ENCODE results near the gene DIP2B. TPM values are rescaled to one million over a fixed set of nuclear protein-coding genes. Genes with fewer than 3 reads are reported as not detected.

DIP2B gene
- total and polyA plus RNA-seq, 10 donors, result 5.6 to 96.4 (median 61.6) TPM

DNA sequence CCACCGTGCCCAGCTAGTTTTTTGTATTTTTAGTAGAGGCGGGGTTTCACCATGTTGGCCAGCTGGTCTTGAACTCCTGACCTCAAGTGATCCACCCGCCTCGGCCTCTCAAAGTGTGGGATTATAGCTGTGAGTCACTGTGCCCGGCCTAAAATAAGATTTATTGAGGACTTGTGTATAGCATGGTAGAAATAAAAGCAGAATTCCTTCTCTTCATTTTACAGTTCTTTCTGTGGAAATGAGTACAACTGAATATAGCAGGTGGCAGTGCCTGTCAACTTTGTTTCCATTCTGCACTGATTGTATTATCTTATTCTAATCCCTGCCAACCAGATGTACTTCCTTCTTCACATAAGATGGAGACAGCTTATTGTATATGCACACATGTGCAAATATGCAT is 41.0 kb downstream of the DIP2B start:
- TF ChIP-seq POLR2AphosphoS5 (IDR thresholded peaks at IDR 0.05), result no peak
- TF ChIP-seq, protein P1, sequence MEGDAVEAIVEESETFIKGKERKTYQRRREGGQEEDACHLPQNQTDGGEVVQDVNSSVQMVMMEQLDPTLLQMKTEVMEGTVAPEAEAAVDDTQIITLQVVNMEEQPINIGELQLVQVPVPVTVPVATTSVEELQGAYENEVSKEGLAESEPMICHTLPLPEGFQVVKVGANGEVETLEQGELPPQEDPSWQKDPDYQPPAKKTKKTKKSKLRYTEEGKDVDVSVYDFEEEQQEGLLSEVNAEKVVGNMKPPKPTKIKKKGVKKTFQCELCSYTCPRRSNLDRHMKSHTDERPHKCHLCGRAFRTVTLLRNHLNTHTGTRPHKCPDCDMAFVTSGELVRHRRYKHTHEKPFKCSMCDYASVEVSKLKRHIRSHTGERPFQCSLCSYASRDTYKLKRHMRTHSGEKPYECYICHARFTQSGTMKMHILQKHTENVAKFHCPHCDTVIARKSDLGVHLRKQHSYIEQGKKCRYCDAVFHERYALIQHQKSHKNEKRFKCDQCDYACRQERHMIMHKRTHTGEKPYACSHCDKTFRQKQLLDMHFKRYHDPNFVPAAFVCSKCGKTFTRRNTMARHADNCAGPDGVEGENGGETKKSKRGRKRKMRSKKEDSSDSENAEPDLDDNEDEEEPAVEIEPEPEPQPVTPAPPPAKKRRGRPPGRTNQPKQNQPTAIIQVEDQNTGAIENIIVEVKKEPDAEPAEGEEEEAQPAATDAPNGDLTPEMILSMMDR (IDR thresholded peaks at IDR 0.05 in 8 of 11, conservative IDR thresholded peaks at IDR 0.05 in 3 of 11), result no peak
- no peak for TF ChIP-seq POLR2A (IDR thresholded peaks at IDR 0.05)
- peaks cover 3 to 87% (median 40%) of the 10 kb centered on the region in 6 donors for H3K4me1 ChIP-seq
- H3K27ac ChIP-seq, result peak overlapping the region in 3 of 8 donors; percentile 1 to 37 (median 24)
- H3K36me3 ChIP-seq, result peaks cover 0 to 11% (median 0%) of the 10 kb centered on the region in 6 donors
- intact Hi-C loops (cut with DNase I; ENCODE audit: low total_unique reads), result no loop called here
- DNase-seq, result no peak
- 59 to 82% (median 64%) methylated on average over 5 of the region's 5 CpGs for WGBS, 5 donors
- H3K27me3 ChIP-seq (replicated peaks in 1 of 7), result no peaks in the 10 kb centered on the region
- H3K4me3 ChIP-seq, result no peak overlapping the region
- H3K9me3 ChIP-seq, result no peaks in the 10 kb centered on the region

DNA sequence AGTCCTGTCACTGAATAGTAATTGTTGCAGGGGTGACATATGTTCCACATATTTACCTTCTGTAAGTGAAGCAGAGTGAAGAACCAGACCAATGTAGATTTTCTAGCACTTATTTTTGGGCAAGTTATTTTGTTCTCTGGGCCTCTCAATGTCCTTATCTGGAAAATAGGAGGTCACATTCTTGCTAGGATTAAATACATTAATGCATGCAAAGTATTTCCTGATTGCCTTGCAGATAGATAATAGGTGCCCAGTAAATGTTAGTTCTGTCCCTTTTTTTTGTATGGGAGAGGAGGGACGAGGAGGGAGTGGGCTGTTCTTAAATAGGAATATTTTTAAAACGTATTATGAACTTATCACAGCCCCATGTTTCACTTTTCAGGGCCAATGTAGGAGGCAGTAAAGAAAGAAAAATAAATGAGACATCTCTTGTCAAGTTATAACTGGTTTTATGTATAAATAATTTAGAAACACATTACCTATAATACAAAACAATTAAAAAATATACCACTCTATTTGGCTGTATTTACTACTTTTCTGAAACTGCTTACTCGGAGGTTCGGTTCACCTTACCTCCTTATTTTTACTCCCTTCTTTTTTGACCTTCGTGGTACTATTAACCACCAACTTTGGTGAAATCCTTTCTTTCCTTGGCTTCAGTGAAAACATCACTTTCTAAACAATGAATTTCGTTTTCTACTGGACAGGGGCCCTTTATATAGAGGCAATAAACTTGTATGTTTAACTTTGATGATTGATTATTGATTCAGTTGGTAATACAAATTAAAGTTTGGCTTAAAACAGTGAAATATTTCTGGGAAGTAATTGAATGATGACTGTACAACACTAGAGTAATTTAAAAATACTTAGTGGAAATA is 41.9 kb downstream of the DIP2B start:
- Histone ChIP-seq H3K27me3 (replicated peaks in 1 of 7) (no peaks in the 10 kb centered on the region), H3K9me3 (no peaks in the 10 kb centered on the region), H3K27ac (peak overlapping the region in 2 of 8 donors; percentile 1 to 18), H3K4me1 (peaks cover 3 to 93% (median 37%) of the 10 kb centered on the region in 6 donors), H3K4me3 (no peak overlapping the region), H3K36me3 (peaks cover 0 to 9% (median 0%) of the 10 kb centered on the region in 6 donors)
- DNase-seq, result no peak
- intact Hi-C loops (cut with DNase I; ENCODE audit: low total_unique reads), result no loop called here
- 78 to 87% (median 83%) methylated on average over 6 of the region's 6 CpGs for WGBS, 5 donors
- TF ChIP-seq POLR2A (IDR thresholded peaks at IDR 0.05), result no peak

DNA sequence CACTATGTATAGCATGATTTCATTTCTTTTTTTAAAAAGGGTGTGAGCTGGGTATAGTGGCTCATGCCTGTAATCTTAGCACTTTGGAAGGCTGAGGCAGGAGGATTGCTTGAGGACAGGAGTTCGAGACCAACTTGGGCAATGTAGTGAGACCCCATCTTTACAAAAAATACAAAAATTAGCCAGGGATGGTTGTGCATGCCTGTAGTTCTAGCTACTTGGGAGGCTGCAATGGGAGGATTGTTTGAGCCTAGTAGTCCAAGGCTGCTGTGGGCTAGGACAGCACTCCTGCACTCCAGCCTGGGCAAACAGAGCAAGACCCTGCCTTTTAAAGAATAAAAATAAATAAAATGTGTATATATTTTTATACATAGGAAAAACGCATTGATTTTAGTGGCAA is 43.0 kb downstream of the DIP2B start:
- H3K4me3 ChIP-seq, result no peak overlapping the region
- WGBS, 5 donors, result 90 to 99% (median 95%) methylated on average over 2 of the region's 2 CpGs
- intact Hi-C loops (cut with DNase I; ENCODE audit: low total_unique reads), result no loop called here
- H3K27ac ChIP-seq, result no peak overlapping the region
- no peaks in the 10 kb centered on the region for H3K9me3 ChIP-seq
- no peaks in the 10 kb centered on the region for H3K27me3 ChIP-seq (replicated peaks in 1 of 7)
- H3K36me3 ChIP-seq, result peaks cover 0 to 10% (median 0%) of the 10 kb centered on the region in 6 donors
- TF ChIP-seq POLR2A (IDR thresholded peaks at IDR 0.05) (no peak), POLR2AphosphoS5 (IDR thresholded peaks at IDR 0.05) (no peak)
- TF ChIP-seq, protein P1 (IDR thresholded peaks at IDR 0.05 in 8 of 11, conservative IDR thresholded peaks at IDR 0.05 in 3 of 11), result no peak
- H3K4me1 ChIP-seq, result peaks cover 3 to 83% (median 29%) of the 10 kb centered on the region in 6 donors
- no peak for DNase-seq

DNA sequence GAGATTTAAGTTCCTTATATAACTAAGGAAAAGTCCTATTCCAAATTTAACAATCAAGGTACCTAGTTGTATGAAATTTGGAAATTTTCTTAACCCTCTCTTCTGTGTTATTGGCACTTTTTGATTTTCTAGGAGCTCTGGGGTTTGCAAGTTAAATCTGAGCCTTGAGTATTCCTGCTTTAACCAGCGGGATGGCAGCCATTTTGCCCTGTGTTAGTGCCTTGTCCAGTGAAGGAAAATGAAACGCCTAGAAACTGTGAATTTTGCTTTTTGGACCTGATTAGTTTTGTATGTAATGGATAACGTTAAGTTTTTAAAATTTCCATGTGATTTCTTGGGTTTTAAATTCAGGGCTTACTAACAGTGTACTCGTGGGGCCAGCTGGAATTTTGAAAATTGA is 45.1 kb downstream of the DIP2B start:
- WGBS, 5 donors, result 84 to 95% (median 91%) methylated on average over 4 of the region's 4 CpGs
- TF ChIP-seq, protein P1 (IDR thresholded peaks at IDR 0.05 in 8 of 11, conservative IDR thresholded peaks at IDR 0.05 in 3 of 11), result no peak
- no peaks in the 10 kb centered on the region for H3K27me3 ChIP-seq (replicated peaks in 1 of 7)
- H3K4me3 ChIP-seq, result no peak overlapping the region
- intact Hi-C loops (cut with DNase I; ENCODE audit: low total_unique reads), result no loop called here
- H3K27ac ChIP-seq, result no peak overlapping the region
- H3K4me1 ChIP-seq, result peaks cover 3 to 89% (median 32%) of the 10 kb centered on the region in 6 donors
- H3K36me3 ChIP-seq, result peaks cover 0 to 9% (median 0%) of the 10 kb centered on the region in 6 donors
- DNase-seq, result no peak
- H3K9me3 ChIP-seq, result no peaks in the 10 kb centered on the region

Data from spleen (tissue), 11 donors.